Kidney glomerular epithelial cell (primary cell): ENCODE data around the gene PARD3B.
"Not testable (repeated sequence)": the region's sequence is repeated elsewhere in the genome, so short reads cannot be mapped to it uniquely, and the experiment has no call there.

ENCODE experiments used
- DNase-seq: peaks from one replicate; lab custom pipeline; 2025; lab: John Stamatoyannopoulos, UW

Gene PARD3B

GRCh38 chr2:205465791-205466190, 920.5 kb downstream of the PARD3B start:
- DNase-seq: no peak

GRCh38 chr2:205471776-205472175, 926.5 kb downstream of the PARD3B start:
- no peak for DNase-seq

GRCh38 chr2:205473791-205474190, 928.5 kb downstream of the PARD3B start:
- no peak for DNase-seq

GRCh38 chr2:205474741-205475415, 929.6 kb downstream of the PARD3B start:
- no peak for DNase-seq

- DNase-seq: no peak
Observed at GRCh38 chr2:205475416-205475768, 930.1 kb downstream of the PARD3B start.

GRCh38 chr2:205477016-205477705, 931.9 kb downstream of the PARD3B start:
- no peak for DNase-seq

GRCh38 chr2:205481861-205482260, 936.6 kb downstream of the PARD3B start:
- no peak for DNase-seq

GRCh38 chr2:205482399-205483081, 937.3 kb downstream of the PARD3B start:
- no peak for DNase-seq

GRCh38 chr2:205483095-205483494, 937.8 kb downstream of the PARD3B start:
- no peak for DNase-seq

- DNase-seq: no peak
Observed at GRCh38 chr2:205484215-205484614, 938.9 kb downstream of the PARD3B start.

GRCh38 chr2:205484764-205485163, 939.5 kb downstream of the PARD3B start:
- DNase-seq: no peak

- not testable (repeated sequence) for DNase-seq
Observed at GRCh38 chr2:205493528-205493927, 948.3 kb downstream of the PARD3B start.

- DNase-seq: no peak
Observed at GRCh38 chr2:205494537-205495235, 949.4 kb downstream of the PARD3B start.

GRCh38 chr2:205495819-205496218, 950.5 kb downstream of the PARD3B start:
- DNase-seq: no peak

- no peak for DNase-seq
Observed at GRCh38 chr2:205496370-205496769, 951.1 kb downstream of the PARD3B start.

- DNase-seq: no peak
Observed at GRCh38 chr2:205496772-205497171, 951.5 kb downstream of the PARD3B start.

- no peak for DNase-seq
Observed at GRCh38 chr2:205499006-205499405, 953.7 kb downstream of the PARD3B start.

GRCh38 chr2:205500065-205500464, 954.8 kb downstream of the PARD3B start:
- no peak for DNase-seq

- DNase-seq: no peak
Observed at GRCh38 chr2:205500951-205501350, 955.7 kb downstream of the PARD3B start.

- no peak for DNase-seq
Observed at GRCh38 chr2:205501826-205502225, 956.6 kb downstream of the PARD3B start.

GRCh38 chr2:205505371-205505770, 960.1 kb downstream of the PARD3B start:
- no peak for DNase-seq

GRCh38 chr2:205509655-205510054, 964.4 kb downstream of the PARD3B start:
- no peak for DNase-seq

GRCh38 chr2:205510345-205510744, 965.1 kb downstream of the PARD3B start:
- DNase-seq: peak; percentile 7
